Right lobe of liver (tissue), 6 donors: ENCODE results near the gene NFYC. TPM values are rescaled to one million over a fixed set of nuclear protein-coding genes. Genes with fewer than 3 reads are reported as not detected.
A peak's percentile ranks its signal among the peaks of the same experiment; 100 is the strongest.

ENCODE experiments used
- ATAC-seq, 4 donors: fragments of 200-7000 bp; cut with Tn5 transposase; one replicate each; pipeline ENCODE4 v1.9.1; 2020; ENCODE audit warnings: mild to moderate bottlenecking in 4 of 4, moderate library complexity in 4 of 4
- DNase-seq, 3 donors: peaks; one replicate each; pipeline ENCODE4 v3.0.0-alpha.2; 2020
- H3K27ac ChIP-seq, 3 donors: fragments of 200-600 bp; one replicate each; pipeline ENCODE4 v1.8.0; 2022
- H3K27me3 ChIP-seq, 2 donors: fragments of 200-600 bp; one replicate each; pipeline ENCODE4 v1.8.0; 2022
- H3K36me3 ChIP-seq, 4 donors: fragments of 200-600 bp; sonication (generic) in 1 of 4; one replicate each; pipeline versions ENCODE4 v1.5.1 to v1.8.0; 2017 to 2022; ENCODE audit warnings: control low read depth in 1 of 4
- H3K4me1 ChIP-seq, 4 donors: fragments of 200-600 bp; sonication (generic) in 1 of 4; one replicate each; pipeline versions ENCODE4 v1.5.1 to v1.8.0; 2017 to 2022; ENCODE audit warnings: control low read depth in 1 of 4
- H3K4me3 ChIP-seq, 3 donors: fragments of 200-600 bp; one replicate each; pipeline ENCODE4 v1.8.0; 2022
- H3K9me3 ChIP-seq, 4 donors: fragments of 200-600 bp; sonication (generic) in 1 of 4; one replicate each; pipeline versions ENCODE4 v1.5.1 to v1.8.0; 2017 to 2022; ENCODE audit warnings: control low read depth in 1 of 4
- CTCF ChIP-seq, 4 donors: fragments of 200-600 bp in 3 of 4; fragments of 450-650 bp in 1 of 4; IDR thresholded peaks; one replicate each; pipeline versions ENCODE4 v1.5.1 to v1.8.0; 2016 to 2022; ENCODE audit warnings: antibody characterized with exemption in 4 of 4, mild to moderate bottlenecking in 2 of 4
- POLR2A ChIP-seq: fragments of 450-650 bp; IDR thresholded peaks from one replicate; pipeline ENCODE4 v1.6.1; 2017; ENCODE audit warnings: antibody characterized with exemption, mild to moderate bottlenecking
- WGBS: methylation state at CpG from one replicate; pipeline ENCODE4 v1.1.6; 2018; ENCODE audit warnings: low coverage, low lambda C conversion rate; ENCODE audit not compliant: insufficient coverage; ENCODE audit errors: missing lambda C conversion rate; 5-methylcytosine and 5-hydroxymethylcytosine counted together
- intact Hi-C, 2 donors: fragments of 100-400 bp; cut with DNase I; formaldehyde crosslinking; loops; one replicate each; pipeline versions ENCODE4 v1.11.2 to v1.14.1; 2022
- long read RNA-seq: library from polyadenylated mRNA; unstranded; transcript quantifications from one replicate; pipeline ENCODE4 v2.0.0, GENCODE V29; 2019
- total RNA-seq, 6 experiments: library from RNA; depleted of rRNA in 2 of 6; stranded (reverse); fragments of >200 nt in 2 of 6; fragmentation: NEBNext Ultra II Directional in 3 of 6; extraction: Animal tissue kit (Norgen Biotek cat#: 25700) in 3 of 6; gene quantifications; one replicate each; pipeline versions ENCODE4 v1.1.0 to v1.2.4, GENCODE V29; 2016 to 2023
- donor health status: DM: no; HTN: yes; CAD: no.
- donor health status: DM: no; HTN: no; CAD: no.
- donor health status: DM: no; HTN: no; CAD: no.
- donor health status: DM: no; HTN: yes; CAD: no.
- donor health status: DM: no; HTN: yes; CAD: no.

NFYC gene
- total RNA-seq, result 10 to 100 TPM; 21.9 to 36.1 (median 28.1) TPM
- long read RNA-seq, partial matches to known transcripts, result 0 of 4 reads
- long read RNA-seq, other reads (novel, unspliced or antisense), result 1 of 4 reads

GRCh38 chr1:40691538-40692428, at the start of gene NFYC:
Gene NFYC (plus strand): TSS chr1:40691704. CDS start chr1:40738844, 47,140 bp downstream.
- Histone ChIP-seq H3K27me3 (no peaks in the 10 kb centered on the region), H3K27ac (peak within 1 kb of the TSS; percentile 99 to 100 (median 99)), H3K9me3 (no peaks in the 10 kb centered on the region), H3K4me1 (peaks cover 0 to 31% (median 6%) of the 10 kb centered on the region in 4 donors), H3K4me3 (peak within 1 kb of the TSS; percentile 86 to 94 (median 91)), H3K36me3 (no peaks in the 10 kb centered on the region)
- ATAC-seq, result peak; percentile 90 to 92 (median 91)
- intact Hi-C loops, result no loop called here
- TF ChIP-seq CTCF (IDR thresholded peaks at IDR 0.05), result no peak
- TF ChIP-seq POLR2A, result peak; percentile 97
- WGBS, result under 1% methylated on average over 33 of the region's 84 CpGs
- peak; percentile 95 to 97 (median 97) for DNase-seq

- Histone ChIP-seq H3K4me3 (no peak overlapping the region), H3K36me3 (no peaks in the 10 kb centered on the region), H3K9me3 (no peaks in the 10 kb centered on the region), H3K4me1 (no peaks in the 10 kb centered on the region), H3K27me3 (no peaks in the 10 kb centered on the region), H3K27ac (no peak overlapping the region)
- intact Hi-C loops, result no loop called here
- 92% methylated on average over 4 of the region's 5 CpGs for WGBS
- DNase-seq (no peak), ATAC-seq (no peak)
- TF ChIP-seq CTCF (IDR thresholded peaks at IDR 0.05), result no peak
- no peak for TF ChIP-seq POLR2A
Observed at GRCh38 chr1:40645118-40645680, 46.3 kb upstream of the NFYC start.

GRCh38 chr1:40646315-40646714, 45.2 kb upstream of the NFYC start:
- Histone ChIP-seq H3K9me3 (no peaks in the 10 kb centered on the region), H3K4me3 (no peak overlapping the region), H3K36me3 (no peaks in the 10 kb centered on the region), H3K4me1 (no peaks in the 10 kb centered on the region), H3K27me3 (no peaks in the 10 kb centered on the region), H3K27ac (no peak overlapping the region)
- intact Hi-C loops, result no loop called here
- WGBS, result 33% methylated on average over 4 of the region's 5 CpGs
- DNase-seq, result no peak
- peak in 3 of 4 donors; percentile 29 to 91 (median 45) for ATAC-seq
- no peak for TF ChIP-seq CTCF (IDR thresholded peaks at IDR 0.05)
- TF ChIP-seq POLR2A, result no peak

- 87% methylated on average over 3 of the region's 3 CpGs for WGBS
Observed at GRCh38 chr1:40648200-40648599, 43.3 kb upstream of the NFYC start.

More at GRCh38 chr1:40648200-40648599, 43.3 kb upstream of the NFYC start:
- intact Hi-C loops, result no loop called here
- no peaks in the 10 kb centered on the region for H3K36me3 ChIP-seq
- H3K27ac ChIP-seq, result no peak overlapping the region
- H3K9me3 ChIP-seq, result no peaks in the 10 kb centered on the region
- TF ChIP-seq POLR2A, result no peak
- no peak for TF ChIP-seq CTCF (IDR thresholded peaks at IDR 0.05)
- H3K4me1 ChIP-seq, result no peaks in the 10 kb centered on the region
- ATAC-seq, result no peak
- H3K27me3 ChIP-seq, result no peaks in the 10 kb centered on the region
- DNase-seq, result no peak
- no peak overlapping the region for H3K4me3 ChIP-seq
